GM21447 (cell line): ENCODE measurements around the gene MRPL17.

Experiments
- ATAC-seq: cut with Tn5 transposase; IDR thresholded peaks from one replicate; pipeline ENCODE4 v1.9.1; 2021; ENCODE audit not compliant: unreplicated experiment

The MRPL17 gene

DNA sequence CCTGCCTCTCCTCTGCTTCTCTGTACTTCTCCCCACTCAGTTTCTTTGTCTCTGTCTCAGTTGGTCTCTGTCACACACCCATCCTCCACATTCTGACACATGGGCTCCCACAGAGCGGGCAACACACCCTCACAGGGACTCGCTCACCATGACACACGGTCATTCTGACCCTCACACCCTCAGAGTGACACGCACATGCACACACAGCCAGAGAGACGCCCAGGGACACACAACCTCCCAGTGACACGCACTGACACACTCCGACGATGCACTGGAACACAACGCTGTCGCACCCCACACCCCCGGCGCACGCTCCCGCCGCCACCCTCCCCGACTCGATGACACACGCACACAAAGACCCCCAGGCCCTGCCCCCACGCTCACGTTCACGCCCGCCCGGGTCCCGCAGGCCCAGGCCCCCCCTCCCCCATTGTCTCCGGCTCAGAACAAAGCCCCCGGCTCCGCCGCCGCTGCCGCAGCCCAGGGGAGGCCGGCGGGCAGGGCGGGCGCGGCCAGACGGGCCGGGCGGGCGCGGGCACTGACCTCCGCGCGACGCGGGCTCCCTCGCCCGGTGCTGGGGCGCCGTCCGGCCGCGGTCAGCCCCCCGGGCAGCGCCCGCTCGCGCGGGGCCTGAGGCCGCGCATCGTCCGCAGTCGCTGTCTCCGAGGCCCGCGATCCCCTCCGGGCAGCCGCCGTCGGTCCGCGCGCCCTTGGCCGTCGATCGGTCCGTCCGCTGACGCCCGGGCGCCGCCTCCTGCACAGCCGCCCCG is 27.9 kb downstream of the MRPL17 start:
- ATAC-seq: no peak

DNA sequence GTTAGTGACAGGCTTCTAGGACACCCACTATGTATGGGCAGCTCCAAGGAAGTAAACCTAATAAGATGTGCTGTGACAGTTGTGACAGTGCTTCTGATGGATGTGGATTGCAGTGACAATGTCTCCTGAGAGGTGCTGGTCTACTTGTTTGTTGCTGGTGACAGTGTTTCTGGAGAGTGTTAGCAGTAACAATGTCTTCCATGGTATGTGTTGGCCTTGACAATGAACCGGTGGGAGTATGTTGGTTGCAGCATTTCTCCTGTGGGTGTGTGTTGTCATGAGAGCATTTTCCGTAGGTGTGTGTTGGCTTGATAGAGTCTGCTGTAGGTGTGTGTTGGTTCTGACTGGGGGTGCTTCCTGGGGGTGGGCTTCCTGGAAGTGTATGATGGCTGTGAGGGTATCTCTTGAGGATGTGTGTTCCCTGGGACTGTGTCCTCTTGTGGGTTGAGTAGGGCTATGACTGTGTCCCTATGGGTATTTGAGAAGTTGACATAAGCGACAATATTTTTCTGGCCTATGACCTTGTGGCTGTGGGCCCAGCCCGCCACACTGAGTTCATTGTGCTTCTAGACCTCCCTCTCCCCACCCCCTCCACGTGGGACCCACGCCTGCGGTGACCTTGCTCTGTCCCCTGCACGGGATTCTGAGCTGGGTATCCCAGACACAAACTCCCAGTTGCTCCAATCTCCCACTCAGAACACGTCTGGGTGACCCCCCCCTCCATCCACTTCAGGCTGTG is 28.7 kb downstream of the MRPL17 start:
- ATAC-seq: no peak

DNA sequence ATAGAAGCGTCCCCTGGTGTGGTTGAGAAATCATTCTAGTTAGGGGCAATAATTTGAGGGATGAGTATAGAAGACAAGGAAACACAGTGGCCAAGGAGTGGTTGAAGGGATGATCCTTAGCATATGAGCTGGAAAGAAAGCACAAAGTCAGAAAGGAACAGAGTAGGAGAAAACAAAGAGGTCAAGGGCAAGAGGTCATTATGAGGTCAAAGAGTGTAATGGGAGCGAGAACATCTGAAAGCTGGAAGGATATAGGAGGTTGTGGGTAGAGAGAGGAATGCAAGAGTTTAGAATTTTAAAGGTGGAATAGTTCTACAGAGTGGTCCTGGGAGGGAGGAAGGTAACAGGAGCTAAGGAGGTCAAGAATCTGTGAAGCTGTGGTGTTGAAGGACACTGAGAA is 29.5 kb downstream of the MRPL17 start:
- ATAC-seq: no peak

DNA sequence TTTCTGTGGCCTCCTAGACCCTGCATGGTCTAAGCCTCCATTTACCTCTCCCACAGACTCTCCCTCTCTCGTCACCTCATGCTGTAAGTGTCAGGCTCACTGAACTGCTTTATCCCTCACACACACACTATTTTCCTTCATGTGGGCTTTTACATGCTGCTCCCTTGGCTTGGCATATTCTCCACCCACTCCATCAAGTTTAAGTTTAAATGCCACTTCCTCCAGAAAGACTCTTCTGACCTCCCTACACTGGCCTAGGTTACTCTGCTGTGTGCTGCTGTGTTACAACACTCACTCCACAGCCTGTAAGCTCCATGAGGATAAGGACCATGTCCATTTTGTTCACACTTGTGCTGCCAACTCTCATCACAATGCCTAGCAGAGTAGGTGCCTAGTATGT is 30.0 kb downstream of the MRPL17 start:
- no peak for ATAC-seq

DNA sequence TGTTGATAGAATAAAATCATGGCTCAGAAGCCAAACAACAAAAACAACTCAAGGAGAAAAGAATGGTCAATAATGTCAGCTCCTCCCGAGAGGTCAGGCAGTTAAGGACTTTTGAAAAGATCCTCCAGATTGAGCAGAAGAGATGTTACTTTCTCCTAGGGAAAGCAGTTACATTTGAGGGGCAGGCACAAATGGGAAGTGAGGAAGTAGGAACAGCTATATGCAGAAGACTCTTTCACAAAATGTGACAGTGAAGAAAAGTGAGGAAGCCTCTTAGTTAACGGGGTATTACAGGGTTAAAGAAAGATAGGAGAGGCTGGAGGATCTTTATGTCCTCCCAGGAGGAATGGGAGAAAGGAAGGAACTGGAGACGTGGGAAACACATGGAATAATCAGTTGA is 31.0 kb downstream of the MRPL17 start:
- no peak for ATAC-seq

DNA sequence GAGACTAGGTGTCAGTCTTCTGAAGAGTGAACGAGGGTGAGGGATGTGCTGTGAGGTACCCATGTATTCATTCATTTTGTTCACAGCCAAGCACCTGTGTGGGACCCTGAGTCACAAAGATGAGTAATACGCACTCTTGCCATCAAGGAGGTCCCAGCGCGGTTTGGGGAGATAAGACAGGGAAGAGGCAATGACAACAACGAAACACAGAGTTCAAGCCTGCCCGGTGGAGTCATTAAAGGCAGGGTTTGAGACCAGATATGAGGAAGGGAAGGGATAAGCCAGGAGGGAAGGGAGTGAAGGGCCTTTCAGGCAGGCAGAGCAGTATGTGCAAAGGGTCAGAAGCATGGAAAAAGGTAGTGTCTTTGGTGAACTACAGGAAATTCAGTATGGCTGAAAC is 32.2 kb downstream of the MRPL17 start:
- ATAC-seq: no peak

DNA sequence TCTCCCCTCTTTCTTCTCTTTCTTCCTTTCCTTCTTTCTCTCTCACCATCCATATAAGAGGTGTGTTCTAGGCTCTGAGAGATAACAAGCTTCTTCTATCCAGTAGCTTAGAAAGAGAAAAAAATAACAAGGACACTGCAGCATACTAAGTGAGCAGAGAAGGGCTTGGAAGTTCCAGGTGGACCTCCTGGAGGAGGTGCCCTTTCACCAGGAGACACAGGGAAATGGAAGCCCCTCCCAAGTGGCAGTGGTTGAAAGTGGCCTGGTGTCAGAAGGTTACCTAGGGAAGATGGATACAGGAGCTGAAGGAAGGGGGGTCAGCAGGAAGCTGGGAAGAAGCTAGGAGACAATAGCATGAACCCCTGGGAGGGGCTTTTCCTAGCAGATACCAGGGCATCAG is 33.0 kb downstream of the MRPL17 start:
- ATAC-seq: no peak

DNA sequence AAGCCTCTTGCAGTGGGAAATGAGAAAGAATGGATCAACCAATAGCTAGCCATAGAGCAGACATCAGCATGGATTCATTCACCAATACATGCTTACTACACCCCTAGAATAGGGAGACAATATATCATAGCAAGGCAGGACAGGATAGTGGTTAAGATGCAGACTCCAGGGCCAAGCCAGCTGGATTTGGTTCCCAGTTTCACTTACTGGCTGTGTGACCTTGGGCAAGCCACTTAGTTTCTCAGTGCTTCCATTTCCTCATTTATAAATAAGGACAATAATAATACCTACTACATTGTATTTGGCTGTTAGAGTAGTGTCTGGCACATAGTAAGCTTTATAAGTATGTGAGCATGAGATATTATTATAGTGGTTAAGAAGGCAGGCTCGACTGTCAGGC is 34.6 kb downstream of the MRPL17 start:
- no peak for ATAC-seq

DNA sequence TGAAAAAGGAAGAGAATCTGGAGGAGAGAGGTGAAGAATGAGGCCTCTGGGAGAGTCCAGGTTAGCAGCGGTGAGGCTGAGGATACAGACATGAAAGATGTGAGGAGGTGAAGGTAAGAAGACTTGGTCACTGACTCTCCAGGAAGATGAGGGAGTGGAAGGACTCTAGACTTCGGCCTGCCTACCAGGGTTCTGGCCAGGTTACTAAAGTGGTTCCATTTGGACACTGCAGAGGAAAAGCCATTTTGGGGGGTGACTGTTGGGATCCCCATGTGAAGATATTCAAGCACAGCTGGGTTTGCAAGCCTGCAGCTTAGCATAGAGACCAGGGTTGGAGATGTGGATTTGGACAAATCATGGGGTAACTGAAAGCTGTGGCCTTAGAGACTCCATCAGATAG is 35.3 kb downstream of the MRPL17 start:
- no peak for ATAC-seq

DNA sequence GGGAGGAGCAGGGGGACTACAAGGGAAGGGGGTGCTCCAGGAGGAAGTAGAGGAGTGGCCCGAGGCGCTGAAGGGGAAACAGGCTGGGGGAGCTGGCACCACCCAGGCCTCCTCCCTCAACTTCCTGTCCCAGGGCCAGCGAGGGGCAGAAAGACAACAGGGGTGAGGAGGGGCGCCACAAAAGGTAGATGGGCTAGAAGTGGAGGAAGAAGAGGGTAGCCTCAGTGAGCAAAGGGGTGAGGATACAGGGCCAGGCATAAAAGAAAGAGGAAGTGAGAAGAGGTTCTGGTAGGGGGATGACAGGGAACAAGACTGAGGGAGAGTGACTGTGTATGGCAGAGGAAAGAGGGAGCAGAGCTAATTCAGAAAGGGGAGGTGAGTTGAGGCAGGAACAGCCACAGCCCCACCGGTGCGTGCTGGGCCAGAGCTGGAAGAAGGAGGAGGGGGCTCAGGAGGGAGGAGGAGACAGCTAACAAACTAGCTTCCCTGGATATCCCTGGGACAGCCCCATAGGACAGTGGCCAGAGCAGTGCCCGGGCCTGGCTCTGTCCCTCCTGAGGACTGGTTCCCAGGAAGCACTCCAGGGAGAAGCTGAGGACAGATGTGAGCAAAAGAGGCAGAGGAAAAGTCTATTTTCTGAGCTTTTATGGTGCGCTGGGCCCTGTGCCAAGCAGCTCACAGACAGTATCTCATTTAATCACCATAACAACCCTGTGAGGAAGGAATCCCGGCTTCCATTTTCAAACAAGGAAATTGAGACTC is 36.0 kb downstream of the MRPL17 start:
- ATAC-seq: peak; percentile 93

DNA sequence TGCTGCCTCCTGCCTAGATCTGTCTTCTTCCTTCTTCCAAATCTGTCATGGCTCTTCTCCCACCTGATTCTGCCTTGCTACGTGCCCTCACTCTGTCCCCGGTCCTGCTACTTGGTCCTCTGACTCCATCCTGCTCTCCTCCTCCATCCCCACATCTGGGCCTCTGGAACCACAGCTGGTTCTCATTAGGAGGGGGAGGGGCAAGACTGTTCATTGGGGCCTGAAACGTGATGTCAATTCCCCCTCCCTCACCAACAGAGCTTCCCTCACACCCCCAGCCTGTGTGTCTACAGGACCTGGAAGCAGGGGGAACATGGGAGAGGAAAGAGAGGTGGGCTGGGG is 36.6 kb downstream of the MRPL17 start:
- ATAC-seq: peak; percentile 12

DNA sequence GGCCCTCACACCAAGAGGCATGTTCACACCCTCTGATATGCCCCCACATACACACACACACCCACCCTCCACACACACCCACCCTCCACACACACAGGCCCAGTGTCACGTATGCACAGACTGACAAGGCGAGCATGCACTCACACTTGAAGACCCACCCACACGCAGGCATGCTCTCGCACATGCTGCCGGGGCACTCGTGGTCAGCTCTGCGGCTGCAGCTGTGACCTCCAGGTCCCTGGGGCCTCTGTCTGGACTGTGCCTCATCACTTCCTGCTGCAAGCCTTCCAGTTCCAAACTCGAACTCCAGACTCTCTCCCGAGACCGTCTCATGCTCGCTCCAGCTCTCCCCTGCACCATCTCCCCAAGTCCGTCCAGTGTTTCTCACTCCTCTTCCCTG is 37.1 kb downstream of the MRPL17 start:
- ATAC-seq: no peak

DNA sequence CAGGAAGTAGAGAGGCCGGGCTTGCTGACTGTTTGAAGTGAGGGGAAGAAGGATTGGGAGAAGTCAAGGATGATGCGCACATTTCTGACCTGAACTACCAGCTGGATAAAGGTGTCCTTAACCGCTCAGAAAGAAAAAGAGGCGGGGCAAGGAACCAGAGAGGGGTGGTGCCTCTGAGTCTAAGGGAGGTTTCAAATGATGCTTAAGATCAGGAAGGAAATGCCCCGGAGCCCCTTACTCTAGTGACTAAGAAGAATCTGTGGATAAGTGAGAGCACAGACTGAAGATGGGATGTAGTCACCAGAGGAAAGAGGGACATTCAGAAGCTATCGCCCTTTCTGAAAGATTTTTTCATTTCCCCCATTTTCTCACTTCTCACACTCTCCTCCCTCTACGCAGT is 40.2 kb downstream of the MRPL17 start:
- ATAC-seq: no peak

DNA sequence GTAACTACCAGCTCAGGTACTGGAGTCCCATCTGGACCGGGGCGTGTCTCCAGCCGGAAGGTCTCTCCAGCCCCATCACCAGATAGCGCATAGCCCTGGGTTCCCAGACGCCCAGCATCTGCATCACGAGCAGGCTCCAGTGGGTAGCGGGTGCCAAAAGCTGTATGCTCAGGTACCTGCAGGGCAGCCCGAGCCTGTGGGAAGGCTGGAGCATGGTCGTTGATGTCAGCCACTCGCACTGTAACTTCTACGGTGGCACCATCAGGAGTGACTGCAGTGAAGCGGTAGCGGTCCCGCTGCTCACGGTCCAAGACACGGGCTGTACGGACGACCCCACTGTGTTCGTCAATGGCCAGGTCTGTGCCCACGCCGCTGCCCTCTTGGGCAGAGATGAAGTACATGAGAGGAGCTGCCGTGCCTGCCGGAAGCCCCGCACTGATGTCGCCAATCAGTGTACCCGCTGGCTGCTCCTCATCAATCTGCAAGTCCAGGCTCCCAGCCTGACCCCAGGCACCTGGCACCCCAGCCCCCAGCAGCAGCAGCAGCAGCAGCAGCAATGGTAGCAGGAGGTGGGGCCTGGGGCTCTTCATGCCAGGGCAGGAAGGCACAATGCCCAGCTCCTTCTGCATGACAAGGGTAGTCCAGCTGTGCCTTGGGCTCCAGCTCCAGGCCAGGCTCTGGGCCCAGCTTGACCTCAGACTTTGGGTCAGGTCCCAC is 42.0 kb downstream of the MRPL17 start:
- no peak for ATAC-seq

DNA sequence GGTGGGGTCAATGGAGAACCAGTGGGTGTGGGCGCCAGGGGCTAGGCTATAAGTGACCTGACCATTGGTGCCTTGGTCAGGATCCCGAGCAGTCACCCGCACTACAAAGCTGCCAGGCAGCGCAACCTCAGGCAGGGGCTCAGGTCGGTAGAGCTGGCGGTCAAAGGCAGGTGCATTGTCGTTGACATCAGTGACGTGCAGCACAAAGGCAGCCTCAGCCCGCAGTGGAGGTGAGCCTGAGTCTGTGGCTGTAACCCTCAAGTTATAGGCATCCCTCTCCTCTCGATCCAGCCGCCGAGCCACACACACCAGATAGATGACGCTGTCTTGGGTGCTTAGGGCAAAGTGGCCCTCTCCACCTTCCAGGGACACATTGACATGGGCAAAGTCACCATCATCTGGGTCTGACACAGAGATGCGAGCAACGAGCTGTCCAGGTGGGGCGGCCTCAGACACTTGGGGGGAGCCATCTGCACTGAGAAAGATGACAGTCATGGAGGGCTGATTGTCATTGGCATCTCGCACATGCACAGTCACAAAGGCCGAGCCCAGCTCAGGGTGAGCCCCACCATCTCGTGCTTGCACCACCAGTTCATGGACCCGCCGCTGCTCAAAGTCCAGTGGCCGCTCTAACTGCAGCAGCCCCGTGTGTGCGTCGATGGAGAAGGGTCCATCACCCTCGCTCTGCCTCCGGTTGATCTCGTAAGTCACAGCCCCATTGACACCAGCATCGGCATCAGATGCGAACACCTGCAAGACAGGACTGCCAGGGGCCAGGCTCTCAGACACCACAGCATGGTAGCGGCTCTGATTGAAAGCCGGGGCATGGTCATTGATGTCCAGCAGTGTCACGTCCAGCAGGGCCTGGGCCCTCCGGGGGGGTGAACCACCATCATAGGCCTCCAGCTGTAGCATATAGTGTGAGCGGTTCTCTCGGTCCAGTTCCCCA is 42.8 kb downstream of the MRPL17 start:
- no peak for ATAC-seq

DNA sequence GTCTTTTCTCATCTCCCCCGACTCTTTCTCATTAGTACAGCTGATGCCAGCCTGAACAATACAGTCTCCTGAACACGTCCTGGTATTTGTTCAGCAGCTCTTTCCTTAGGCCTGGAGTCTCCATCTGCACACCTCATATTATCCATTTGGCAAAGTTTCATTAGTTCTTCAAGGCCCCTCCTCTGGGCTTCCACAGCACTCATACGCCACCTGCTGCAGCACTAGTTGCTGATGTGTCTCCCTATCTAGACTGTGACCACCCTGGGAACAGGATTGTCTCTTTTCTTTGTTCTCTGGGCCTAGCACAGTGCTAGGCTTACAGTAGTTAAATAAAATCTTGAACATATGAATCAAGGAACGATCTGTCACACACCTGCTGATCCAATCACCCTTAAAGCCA is 44.7 kb downstream of the MRPL17 start:
- ATAC-seq: no peak

DNA sequence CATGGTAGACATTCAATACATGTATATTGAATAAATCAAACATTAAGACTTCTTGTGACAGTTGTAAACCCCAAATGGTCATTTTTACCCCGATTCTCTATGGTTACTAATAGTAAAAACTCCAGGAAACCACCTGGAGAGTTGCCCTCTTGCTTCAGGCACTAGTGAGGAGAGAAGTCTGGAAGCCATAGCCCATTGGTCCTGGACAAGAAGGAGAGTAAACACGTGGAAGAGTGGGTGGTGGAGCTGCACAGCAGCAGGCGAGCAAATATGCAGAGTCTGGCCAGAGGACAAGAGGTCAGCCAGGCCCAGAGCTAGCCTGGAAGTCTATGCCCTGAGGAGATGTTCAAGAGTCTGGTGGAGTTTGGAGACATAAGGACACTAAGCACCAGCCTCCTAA is 45.3 kb downstream of the MRPL17 start:
- no peak for ATAC-seq

DNA sequence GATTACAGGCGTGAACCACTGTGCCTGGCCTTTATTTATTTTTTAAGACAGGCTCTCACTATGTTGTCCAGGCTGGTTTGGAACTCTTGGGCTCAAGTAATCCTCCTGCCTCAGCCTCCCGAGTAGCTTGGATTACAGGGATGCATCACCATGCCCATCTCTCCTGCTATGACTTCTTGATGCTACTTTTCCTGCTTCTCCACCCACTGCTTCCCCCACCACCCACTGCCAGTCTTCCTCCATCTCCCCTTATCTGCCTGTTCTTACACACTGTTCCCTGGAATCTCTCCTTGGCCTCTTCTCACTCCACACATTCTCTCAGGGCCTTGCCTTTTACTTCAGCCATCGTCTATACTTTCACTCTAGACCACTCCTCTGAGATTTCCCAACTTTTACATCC is 46.7 kb downstream of the MRPL17 start:
- no peak for ATAC-seq

DNA sequence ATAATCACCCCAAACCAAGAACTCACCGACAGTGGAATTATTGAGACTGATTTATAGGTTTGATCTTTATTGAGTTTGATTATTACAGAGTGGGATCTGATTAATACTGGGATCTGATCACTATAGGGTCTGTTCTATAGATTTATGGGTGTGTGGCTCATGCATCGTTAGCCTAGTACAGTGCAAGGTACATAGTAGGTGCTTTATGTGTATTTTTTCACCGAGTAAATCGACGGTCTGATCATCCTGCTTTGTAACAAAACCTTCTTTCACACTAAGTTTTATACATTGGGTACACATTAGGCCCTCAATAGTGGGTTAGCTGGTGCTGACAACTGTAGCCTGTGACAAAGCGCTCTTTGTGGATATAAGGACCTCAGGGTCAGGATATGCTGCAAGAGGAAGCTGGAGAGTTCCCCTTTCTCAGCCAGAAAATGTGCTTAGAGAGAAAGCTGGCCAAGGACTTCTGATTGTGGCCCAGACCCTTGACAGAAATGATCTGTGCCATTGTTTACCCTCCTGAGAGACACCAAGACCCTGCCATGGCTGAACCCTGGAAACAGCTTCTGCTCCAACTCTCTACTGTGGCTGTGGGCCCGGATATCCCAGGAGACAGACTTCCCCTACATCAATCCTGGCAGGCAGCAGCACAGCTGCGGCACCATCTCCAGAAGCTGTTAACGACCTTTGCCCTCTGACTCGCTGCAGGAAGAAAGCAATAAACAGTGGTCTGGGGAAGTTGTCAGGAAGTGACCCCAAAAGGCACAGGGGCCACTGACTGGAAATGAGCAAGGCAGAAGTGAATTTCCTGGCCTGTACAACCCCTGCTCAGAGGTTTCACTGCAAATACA is 47.8 kb downstream of the MRPL17 start:
- no peak for ATAC-seq
